ENCODE measurements around the gene SBK3.

DNA sequence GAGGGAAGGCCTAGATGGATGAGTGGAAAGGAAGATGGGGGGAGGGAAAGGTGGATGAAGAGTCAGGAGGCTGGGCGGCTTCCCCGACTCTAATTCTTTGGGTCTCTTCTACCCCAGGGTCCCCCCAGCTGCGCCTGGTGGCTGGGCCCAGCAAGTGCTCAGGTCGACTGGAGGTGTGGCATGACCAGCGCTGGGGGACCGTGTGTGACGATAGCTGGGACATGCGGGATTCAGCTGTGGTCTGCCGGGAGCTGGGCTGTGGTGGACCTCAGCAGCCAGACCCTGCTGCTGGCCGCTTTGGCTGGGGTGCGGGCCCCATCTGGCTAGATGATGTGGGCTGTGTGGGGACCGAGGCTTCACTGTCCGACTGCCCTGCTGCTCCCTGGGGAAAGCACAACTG is 47.6 kb downstream of the SBK3 start:
- TF ChIP-seq, protein P1, sequence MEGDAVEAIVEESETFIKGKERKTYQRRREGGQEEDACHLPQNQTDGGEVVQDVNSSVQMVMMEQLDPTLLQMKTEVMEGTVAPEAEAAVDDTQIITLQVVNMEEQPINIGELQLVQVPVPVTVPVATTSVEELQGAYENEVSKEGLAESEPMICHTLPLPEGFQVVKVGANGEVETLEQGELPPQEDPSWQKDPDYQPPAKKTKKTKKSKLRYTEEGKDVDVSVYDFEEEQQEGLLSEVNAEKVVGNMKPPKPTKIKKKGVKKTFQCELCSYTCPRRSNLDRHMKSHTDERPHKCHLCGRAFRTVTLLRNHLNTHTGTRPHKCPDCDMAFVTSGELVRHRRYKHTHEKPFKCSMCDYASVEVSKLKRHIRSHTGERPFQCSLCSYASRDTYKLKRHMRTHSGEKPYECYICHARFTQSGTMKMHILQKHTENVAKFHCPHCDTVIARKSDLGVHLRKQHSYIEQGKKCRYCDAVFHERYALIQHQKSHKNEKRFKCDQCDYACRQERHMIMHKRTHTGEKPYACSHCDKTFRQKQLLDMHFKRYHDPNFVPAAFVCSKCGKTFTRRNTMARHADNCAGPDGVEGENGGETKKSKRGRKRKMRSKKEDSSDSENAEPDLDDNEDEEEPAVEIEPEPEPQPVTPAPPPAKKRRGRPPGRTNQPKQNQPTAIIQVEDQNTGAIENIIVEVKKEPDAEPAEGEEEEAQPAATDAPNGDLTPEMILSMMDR (IDR thresholded peaks at IDR 0.05), result no peak
- no peak for TF ChIP-seq ZFX (IDR thresholded peaks at IDR 0.05; ENCODE audit: borderline replicate concordance)

Measured in 22Rv1 (cell line).